ENCODE measurements around the gene AGAP1.

Gene AGAP1

DNA sequence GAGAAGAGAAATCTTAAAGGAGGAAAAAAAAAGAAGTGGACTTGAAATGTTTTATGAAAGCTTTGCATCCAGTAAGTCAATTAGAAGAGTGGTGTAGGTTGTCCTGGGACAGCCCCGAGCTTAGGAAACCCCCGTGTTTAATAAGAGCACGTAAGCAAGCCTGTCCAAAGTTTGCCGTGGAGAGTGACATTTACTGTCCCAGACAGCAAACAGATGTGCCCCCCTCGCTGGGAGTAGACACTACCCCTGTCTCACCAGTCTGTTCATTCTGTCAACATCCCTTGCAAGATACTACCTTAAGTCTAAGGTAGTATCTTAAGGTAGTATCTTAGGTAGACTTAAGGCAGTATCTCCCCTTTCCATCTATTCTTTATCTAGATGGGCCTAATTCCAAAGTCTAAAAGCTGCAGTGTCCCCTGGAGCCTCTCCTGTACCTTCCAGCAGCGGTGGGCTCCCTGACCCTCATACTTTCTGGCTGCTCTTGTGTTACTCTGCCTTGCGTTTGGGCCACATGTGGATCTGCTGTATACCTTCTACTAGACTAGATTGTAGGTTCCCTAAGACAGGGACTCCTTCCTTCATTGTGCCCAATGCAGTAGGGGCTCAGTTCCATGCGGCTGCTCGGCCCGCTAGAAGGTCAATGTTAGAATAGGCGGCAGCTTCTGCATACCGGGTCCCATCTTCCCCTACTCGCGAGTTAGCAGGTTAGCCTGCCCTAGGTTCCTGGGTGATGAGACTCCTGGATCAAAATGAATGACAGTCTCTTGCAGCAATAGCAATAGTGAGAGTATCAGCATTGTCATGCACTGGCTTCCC is 430.2 kb downstream of the AGAP1 start:
- intact Hi-C loops (cut with DNase I), result no loop called here
- DNase-seq, result no peak

DNA sequence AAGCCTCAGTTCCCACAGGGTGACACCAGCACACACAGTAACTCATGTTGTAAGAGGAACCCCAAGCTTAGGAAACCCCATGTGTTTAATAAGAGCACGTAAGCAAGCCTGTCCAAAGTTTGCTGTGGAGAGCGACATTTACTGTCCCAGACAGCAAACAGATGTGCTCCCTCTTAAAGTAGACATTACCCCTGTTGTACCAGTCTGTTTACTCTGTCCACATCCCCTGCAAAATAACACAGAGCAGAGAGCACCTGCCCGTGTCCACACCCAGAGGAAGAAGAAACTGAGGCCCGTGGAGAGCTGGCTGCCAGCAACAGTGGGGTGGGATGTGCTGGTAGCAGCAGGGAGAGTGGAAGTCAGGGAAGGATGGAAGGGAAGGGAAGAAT is 430.8 kb downstream of the AGAP1 start:
- no peak for DNase-seq
- intact Hi-C loops (cut with DNase I), result no loop called here

DNA sequence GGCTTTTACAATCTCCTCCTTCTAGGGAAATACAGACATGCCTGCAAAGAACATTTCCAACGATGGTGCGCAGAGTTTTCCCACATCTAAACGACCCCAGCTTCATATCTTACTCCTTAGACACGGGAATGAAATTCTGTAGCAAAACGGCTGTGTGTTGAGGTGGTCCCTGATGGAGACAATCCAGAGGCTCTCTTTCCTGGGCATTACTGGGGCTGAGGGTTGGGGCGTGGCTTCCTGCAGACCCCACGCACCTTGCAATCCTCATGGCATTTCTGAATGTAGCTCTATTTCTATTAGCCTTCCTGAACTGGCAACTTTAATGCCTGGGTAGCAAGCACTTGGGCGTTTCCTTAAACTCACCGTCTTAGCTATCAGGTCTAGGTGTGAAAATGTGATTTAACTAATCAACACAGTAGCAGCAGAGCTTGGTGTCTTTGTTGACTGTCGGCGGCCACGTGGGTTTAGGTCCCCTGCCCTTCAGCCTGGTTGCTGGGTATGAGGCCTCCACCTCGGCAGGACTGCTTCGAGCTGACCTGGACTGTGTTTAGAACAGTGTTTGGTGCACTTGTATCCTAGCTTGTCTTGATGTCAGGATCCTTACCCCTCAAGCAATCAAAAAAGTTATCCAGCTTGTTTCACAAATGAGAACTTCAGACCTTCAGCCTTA is 431.5 kb downstream of the AGAP1 start:
- peak in 1 of 10 donors; percentile 67 for DNase-seq
- intact Hi-C loops (cut with DNase I), result no loop called here

DNA sequence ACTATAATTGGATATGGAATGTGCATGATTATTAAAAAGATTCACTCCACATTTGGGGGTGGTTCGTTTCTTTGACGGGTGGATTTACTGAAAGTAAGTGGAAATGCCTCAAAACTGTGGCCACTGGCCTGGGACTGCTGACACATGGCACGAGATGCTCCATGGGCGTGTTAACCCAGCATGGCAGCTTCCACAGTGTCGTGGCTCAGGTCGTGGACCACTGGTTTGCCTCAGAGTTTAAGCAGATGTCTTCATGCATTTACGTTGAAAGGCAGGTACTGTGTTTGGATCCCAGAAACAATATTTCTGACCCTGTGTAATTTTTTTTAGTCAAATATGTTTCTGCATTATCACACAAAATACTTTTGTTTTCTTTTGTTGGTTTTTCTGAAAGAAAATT is 432.4 kb downstream of the AGAP1 start:
- peak in 1 of 10 donors; percentile 55 for DNase-seq
- intact Hi-C loops (cut with DNase I), result no loop called here

DNA sequence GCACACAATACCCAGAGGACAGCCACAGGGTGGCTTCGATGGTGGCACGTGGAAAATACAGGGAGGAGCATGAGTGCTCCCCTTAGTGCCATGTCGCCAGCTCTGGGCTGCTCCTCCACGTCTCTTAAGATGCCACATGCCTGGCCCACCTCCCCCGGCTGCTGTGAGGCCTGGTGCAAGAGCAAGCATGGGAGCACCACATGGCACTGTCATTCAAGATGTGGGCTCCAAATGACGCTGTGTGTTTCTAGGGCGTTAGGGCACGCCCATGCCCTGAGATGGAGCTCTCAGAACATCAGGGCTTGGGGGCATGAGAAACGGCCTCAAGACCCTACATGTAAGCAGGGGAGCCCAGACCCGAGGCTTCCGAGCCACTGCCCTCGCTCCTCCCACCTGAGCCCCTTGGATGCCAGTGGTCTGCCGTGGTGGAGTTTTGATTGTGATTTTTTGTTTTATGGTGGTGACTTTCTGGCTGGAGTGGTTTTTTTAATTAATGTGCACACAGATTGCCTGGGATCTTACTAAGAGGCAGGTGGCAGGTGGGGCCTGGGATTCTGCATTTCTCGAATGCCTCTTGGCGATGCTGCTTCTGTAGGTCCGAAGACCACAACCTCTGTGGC is 435.0 kb downstream of the AGAP1 start:
- peak in 1 of 10 donors; percentile 72 for DNase-seq
- intact Hi-C loops (cut with DNase I), result no loop called here

DNA sequence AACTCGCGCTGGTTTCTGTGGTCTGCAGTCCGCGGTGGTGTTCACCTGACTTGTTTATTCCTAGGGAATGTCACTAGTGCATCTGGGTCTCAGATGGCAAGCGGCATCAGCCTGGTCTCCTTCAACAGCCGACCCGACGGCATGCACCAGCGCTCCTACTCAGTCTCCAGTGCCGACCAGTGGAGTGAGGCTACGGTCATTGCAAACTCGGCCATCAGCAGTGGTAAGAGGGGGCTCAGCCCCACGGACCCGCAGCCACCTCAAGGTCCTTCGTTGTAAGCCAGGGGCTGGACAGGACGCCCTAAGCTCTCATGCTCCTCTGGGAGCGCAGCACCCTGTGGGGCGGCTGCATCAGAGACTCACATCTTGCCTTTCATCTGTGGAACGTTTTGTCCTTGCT is 436.9 kb downstream of the AGAP1 start:
- intact Hi-C loops (cut with DNase I), result no loop called here
- peak in 2 of 10 donors; percentile 59 to 69 for DNase-seq

DNA sequence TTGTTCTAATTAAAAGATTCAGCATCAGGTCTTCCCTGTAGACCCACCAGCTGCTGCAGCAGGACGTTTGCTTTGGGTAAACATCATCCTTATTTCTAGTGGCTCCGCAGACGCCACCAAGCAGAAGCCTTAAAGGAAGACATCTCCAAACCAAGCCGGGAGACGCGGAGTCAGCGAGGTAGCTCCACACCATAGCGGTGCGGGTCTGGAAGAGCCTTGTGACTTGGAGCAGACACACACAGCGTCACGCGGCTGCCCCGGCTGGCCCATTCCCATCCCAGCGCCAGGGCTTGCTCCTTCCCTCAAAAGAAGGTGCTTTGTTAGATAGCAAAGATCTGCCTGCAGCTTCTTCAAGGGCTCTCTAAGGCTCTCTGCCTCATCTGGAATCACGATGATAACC is 437.8 kb downstream of the AGAP1 start:
- intact Hi-C loops (cut with DNase I), result no loop called here
- peak in 2 of 10 donors; percentile 75 to 84 for DNase-seq

DNA sequence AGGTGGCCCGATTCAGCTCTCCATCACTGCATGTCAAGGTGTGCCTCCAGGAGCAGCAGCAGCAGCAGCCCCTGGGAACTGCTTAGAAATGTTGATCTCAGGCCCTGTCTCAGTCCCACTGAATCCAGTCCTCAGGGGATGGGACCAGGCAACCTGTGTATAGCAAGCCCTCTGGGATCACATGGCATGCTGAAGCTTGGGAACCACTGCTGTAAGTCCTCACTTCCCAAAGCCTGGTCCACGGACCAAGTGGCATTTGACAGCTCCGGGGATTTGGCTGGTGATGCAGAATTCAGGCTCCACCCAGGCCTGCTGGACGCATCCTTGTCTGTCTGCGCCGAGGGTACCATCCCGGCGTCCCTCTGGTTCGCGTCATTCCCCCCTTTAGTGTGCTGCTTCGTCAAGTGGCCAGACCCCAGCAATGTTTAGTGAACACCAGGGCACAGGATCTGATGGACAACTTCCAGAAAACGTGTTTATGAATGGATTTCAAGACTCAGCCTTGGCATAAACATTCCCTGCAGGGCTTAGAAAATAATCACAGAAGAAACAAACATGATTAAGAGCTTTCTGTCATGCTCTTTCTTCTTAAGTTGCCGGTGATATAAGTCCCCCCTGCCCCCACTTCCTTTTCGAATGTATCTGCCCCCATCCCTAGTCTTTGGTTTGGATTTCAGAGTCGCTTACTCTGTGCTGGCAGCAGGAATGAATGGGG is 440.4 kb downstream of the AGAP1 start:
- peak in 1 of 10 donors; percentile 79 for DNase-seq
- intact Hi-C loops (cut with DNase I), result no loop called here

DNA sequence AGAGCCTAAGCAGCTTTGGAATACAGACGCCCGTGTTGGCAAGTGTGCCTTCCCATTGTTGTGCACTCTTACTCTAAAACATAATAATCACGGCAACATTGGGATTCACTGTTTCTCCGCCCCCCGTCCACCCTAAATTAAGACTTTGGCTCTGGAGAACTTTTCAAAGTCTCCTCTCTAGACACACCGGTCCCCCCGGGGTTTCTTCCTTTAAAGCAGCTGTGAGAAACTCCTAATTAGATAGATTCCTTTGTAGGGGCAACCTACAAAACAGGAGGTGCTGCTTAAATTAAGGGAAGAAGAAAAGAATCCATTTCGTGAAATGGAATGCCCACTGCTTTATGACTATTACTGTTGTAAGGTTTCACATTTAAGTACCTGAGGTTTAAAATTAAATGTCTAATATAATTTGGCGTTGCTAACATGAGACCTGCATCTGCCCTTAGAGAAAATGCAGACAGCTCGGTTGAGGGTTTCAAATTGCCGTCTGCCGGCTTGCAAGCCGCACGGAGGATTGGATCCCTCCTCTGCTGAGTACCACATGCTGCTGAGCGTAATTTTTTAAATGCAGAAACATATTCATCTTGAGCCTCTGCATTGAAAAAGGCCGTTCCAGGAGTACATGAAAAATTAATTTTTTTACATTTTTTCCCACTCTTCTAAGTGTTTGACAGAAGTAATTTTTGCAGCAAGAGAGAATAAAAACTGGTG is 441.1 kb downstream of the AGAP1 start:
- no peak for DNase-seq
- intact Hi-C loops (cut with DNase I), result no loop called here

DNA sequence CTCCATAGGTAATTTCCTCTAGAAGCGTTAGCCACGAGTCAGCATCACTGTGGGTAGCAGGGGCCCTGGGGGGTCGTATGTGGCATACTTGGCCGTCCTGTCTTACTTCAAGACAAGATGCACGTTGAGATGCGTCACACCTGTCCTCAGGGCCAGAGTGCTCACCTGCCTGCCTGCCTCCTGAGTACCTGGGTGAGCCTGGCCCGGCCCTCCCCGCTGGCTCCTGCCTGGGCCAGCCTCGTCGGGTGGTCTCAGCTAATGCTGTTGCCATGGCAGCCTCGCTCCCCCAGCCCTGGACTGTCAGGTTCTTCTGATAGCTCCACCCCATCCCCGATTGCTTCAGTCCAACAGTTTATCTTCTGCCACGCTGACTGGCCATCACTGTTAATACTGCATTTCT is 441.9 kb downstream of the AGAP1 start:
- peak in 1 of 10 donors; percentile 50 for DNase-seq
- intact Hi-C loops (cut with DNase I), result no loop called here

DNA sequence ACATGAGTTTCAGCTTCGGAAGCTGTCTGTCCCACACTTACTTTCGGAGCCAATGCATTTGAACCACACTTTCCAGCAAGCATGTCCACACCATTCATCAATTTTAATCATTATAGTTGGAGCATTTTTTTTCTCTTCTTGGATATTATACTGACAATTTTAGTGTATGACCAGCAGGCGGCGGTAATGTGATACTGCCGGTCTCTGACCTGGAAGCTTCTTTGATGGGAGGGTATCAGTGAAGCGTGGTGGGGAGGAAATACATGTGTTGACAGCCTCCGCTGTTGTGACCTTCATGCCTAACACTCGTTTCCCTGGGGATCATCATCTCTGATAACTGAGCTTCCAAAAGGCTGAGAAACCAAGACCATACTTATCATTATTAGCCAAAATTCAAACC is 442.6 kb downstream of the AGAP1 start:
- peak in 1 of 10 donors; percentile 8 for DNase-seq
- intact Hi-C loops (cut with DNase I), result no loop called here

DNA sequence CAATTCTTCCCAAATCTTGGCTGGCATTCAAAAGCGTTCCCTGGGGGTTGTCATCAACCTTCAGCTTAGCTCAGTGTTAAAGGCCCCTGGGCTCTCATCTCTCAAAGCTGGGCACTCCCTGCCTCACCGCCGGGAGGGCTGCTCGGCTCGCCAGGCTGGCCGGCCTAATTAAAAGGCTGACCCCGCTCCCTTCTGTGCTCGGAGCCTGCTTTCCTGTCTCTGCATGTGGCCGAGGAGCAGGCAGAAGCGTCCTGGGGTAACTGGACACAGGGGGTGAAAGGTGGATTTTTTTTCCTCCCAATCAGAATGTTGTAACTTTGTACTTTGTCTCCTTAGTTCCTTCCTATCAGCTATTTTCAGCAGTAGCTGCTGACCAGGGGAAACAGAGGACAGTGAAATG is 443.2 kb downstream of the AGAP1 start:
- intact Hi-C loops (cut with DNase I), result no loop called here
- DNase-seq, result peak in 1 of 10 donors; percentile 58

DNA sequence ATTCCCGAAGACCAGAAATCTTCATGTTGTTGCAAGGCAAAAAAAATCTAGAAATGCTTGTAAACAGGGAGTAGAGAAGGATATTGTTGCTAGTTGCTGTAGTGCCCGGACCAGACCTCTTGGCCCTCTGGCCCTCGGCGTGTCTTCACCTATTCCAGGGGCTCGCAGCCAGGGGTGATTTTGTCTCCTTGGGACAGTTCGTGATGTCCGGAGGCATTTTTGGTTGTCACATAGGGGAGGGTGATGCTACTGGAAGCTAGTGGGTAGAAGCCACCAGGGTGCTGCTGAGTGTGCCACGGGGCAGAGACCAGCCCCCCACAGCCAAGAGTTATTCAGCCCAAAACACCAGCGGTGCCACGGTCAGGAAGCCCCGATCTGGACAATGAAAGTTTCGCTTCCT is 443.7 kb downstream of the AGAP1 start:
- DNase-seq, result peak in 2 of 10 donors; percentile 47 to 81
- intact Hi-C loops (cut with DNase I), result no loop called here

DNA sequence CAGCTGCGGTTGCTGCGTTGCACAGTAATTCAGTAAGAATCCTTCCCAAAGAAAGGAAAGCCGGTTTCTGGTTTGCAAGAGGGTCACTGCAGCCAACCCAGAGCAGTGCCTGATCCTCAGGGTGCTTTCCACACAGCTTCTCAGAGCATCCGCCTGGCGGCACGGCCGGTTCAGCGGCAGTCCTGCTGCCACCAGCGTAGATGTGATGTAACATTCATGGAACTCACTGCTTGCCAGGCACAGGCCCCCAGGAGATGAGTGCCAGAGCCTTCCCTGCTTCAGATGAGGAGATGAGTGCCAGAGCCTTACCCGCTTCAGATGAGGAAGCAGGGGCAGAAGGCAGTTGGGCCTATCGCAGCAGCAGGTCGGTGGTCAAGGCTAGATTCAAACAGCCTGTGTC is 444.1 kb downstream of the AGAP1 start:
- intact Hi-C loops (cut with DNase I), result no loop called here
- DNase-seq, result peak in 2 of 10 donors; percentile 74 to 89

DNA sequence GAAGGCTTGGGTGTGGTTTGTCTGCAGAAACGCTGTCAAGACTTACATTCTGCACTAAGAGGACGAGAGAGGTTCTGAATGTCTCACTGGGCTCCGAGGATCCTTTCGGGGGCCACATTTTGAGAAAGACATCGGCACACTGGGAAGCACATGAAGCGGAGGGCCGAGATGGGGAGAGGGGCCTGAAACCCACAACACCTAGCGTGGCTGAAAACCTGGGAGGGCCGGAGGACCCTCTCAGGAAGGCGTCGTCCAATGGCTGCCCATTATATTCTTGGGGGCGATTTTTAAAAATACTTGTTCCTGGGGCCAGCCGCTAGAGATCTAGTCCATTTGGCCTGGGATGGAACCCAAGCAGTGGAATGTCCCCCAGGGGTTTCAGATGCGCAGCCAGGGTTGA is 444.8 kb downstream of the AGAP1 start:
- peak in 2 of 10 donors; percentile 22 to 62 for DNase-seq
- intact Hi-C loops (cut with DNase I), result no loop called here

DNA sequence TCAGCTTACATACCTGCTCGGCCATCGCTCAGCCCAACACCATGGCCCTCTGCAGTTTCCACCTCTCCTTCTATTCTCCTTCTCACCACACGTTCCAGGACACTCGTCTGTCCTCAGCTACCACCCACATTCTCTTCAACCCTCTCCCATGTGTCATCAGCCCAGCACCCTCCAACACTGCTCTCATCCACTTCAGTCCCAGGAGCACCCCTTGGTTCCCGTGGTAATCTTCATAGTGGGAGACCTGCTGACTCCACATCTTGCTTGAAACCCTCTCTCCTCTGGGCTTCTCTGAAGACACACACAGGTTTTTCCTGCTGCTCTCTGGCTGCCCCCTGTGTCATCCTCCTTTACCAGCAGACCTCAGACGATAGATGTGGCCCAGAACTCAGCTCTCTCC is 445.6 kb downstream of the AGAP1 start:
- peak in 1 of 10 donors; percentile 37 for DNase-seq
- intact Hi-C loops (cut with DNase I), result no loop called here

DNA sequence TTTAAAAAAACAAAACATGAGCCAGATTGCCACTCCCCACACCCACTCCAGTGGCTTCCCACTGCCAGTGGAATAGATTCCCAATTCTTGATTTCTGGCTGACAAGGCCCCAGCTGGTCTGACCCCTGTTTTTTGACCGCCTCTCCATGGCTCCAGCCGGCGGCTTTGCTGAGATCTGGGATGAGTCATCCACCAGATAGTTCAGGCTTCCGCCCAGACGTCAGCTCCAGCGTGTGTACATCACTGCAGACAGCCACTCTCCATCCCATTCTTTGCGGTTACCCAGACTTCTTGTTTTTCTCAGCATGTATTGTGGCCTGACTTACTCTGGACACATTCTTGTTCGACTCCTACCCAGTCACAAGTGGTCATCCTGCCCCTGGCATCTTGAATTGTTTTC is 446.5 kb downstream of the AGAP1 start:
- intact Hi-C loops (cut with DNase I), result no loop called here
- peak in 9 of 10 donors; percentile 43 to 93 (median 58) for DNase-seq

DNA sequence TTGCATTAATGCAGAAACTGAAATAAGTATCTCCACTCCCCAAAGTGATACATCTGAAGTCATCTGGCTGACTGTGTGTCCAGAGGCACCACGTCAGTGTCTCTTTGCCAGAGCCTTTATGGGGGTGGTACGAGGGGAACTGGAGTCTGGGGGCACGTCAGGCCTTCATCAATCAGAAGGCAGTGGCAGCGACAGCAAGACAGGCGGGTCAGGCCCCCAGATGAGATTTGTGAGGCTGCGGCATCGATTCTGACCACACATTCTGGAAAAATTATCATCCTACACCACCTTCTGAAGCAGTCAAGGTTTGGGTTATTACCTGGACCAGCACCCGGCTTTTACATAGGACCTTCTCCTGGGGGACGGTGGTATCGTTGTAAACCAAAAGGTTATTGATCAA is 450.7 kb downstream of the AGAP1 start:
- intact Hi-C loops (cut with DNase I), result no loop called here
- DNase-seq, result peak in 1 of 10 donors; percentile 75

DNA sequence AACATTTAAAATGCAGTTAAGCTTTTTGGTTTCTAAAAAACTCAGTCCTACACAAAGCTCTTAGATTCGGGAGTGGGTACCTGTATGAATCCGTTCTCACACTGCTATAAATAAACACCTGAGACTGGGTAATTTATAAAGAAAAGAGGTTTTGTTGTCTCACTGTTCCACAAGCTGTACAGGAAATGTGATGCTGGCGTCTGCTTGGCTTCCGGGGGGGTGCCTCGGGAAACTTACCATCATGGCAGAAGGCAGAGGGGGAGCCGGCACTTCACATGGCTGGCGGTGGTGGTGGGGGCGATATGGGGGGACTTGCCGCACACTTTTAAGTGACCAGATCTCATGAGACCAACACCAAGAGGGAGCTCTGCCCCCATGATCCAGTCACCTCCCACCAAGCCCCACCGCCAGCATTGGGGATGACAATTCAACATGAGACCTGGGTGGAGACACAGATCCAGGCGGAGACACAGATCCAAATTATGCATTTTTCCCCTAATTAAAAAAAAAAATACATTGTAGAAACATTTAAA is 451.8 kb downstream of the AGAP1 start:
- intact Hi-C loops (cut with DNase I), result no loop called here
- DNase-seq, result peak in 2 of 10 donors; percentile 55 to 56

DNA sequence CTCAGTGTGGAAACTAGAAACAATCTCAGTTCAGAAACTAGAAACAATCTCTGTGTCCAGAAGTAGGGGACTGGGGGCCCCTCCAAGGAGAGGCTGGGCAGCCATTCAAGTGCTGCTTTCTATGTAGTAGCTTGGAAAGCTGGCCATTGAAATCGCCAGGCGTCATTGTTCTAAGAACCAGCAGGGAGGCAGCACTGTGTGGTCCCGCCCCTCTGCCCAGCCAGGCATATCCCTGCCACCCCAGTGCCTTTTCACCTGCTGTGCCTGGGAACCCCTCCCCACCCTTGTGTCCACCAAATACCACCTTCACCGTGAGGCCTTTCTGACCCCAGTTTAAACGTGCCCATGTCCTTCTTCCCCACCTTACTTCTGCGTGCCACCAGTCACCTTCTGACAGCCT is 452.7 kb downstream of the AGAP1 start:
- peak in 2 of 10 donors; percentile 46 to 67 for DNase-seq
- intact Hi-C loops (cut with DNase I), result no loop called here

All from posterior cingulate gyrus (tissue), 11 donors.